BLaER1 treated with 17β-estradiol and CSF1 and Interleukin-3, amounts not matched to agents 10 nM and 100 nM (cell line): ENCODE data around the gene WDR17.
A peak's percentile ranks its signal among the peaks of the same experiment; 100 is the strongest.

Experiments used
- H3K27ac ChIP-seq, 11 experiments: shearing (Covaris generic); formaldehyde crosslinking; 2 replicates each; pipeline ENCODE4 v1.8.1; 2022
- H3K27me3 ChIP-seq, 11 experiments: shearing (Covaris generic); formaldehyde crosslinking; 2 replicates each; pipeline ENCODE4 v1.8.1; 2022
- H3K36me3 ChIP-seq, 11 experiments: shearing (Covaris generic); formaldehyde crosslinking; 2 replicates each; pipeline ENCODE4 v1.8.1; 2022
- H3K4me1 ChIP-seq, 10 experiments: shearing (Covaris generic); formaldehyde crosslinking; 2 replicates each; pipeline ENCODE4 v1.8.1; 2022
- H3K4me2 ChIP-seq, 11 experiments: shearing (Covaris generic); formaldehyde crosslinking; 2 replicates each; pipeline ENCODE4 v1.8.1; 2022
- H3K4me3 ChIP-seq, 10 experiments: shearing (Covaris generic); formaldehyde crosslinking; 2 replicates each; pipeline ENCODE4 v1.8.1; 2022
- H3K9ac ChIP-seq, 11 experiments: shearing (Covaris generic); formaldehyde crosslinking; 2 replicates each; pipeline ENCODE4 v1.8.1; 2022
- H3K9me3 ChIP-seq, 11 experiments: shearing (Covaris generic); formaldehyde crosslinking; replicated peaks in 1 of 11; 2 replicates each; pipeline ENCODE4 v1.8.1; 2022
- H4K20me1 ChIP-seq, 11 experiments: shearing (Covaris generic); formaldehyde crosslinking; 2 replicates each; pipeline ENCODE4 v1.8.1; 2022
- Cebpa-rat ChIP-seq, 11 experiments: shearing (Covaris generic); IDR thresholded peaks; 2 replicates each; pipeline ENCODE4 v1.8.1; 2022

WDR17 gene

DNA sequence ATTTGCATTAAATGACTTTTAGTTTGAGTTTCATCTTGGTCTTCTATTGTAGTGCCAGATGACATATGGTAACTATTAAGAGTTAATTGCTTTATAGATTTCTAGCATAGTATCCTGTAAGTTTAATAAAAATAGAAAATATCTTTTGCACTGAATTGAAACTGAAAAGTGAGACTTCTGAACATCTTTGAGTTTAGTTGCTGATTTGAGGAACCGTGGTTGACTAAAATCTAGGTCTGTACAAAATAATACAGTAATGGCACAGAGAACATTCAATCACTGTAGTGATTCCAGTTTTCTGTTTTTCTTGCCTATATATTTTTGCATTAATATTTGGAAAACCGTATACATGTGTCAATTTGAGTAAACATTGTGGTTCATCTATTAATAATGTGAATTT, 69.0 kb downstream of the WDR17 start:
- no peak for TF ChIP-seq Cebpa-rat (IDR thresholded peaks at IDR 0.05)
- Histone ChIP-seq H3K36me3 (no peaks in the 10 kb centered on the region), H4K20me1 (no peaks in the 10 kb centered on the region), H3K27ac (no peak overlapping the region), H3K9ac (no peak overlapping the region), H3K4me3 (no peak overlapping the region), H3K9me3 (no peaks in the 10 kb centered on the region), H3K27me3 (no peaks in the 10 kb centered on the region), H3K4me1 (no peaks in the 10 kb centered on the region), H3K4me2 (no peak overlapping the region)

DNA sequence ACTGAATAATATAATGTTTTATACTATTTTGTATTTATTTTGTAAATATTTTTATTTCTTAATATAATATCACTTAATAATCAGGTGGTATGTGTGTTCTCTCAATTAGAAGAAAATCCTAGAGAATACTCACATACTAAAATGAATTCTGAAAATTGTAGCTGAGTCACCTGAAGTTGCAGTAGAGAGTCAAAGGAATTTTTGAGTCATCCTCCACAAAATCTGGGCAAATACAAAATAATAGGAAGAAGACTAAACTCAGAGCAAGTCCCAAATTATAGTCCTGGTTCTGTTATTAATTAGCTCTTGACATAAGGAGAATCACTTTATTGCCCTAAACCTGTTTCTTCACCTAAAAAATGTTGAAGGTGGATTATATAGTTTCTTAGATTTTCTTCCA, 72.0 kb downstream of the WDR17 start:
- H3K4me3 ChIP-seq: no peak overlapping the region
- H3K4me1 ChIP-seq: no peaks in the 10 kb centered on the region
- TF ChIP-seq Cebpa-rat (IDR thresholded peaks at IDR 0.05): no peak
- H3K27me3 ChIP-seq: no peaks in the 10 kb centered on the region
- H3K9me3 ChIP-seq: no peaks in the 10 kb centered on the region
- no peaks in the 10 kb centered on the region for H4K20me1 ChIP-seq
- H3K36me3 ChIP-seq: no peaks in the 10 kb centered on the region
- no peak overlapping the region for H3K9ac ChIP-seq
- H3K27ac ChIP-seq: no peak overlapping the region
- H3K4me2 ChIP-seq: no peak overlapping the region

DNA sequence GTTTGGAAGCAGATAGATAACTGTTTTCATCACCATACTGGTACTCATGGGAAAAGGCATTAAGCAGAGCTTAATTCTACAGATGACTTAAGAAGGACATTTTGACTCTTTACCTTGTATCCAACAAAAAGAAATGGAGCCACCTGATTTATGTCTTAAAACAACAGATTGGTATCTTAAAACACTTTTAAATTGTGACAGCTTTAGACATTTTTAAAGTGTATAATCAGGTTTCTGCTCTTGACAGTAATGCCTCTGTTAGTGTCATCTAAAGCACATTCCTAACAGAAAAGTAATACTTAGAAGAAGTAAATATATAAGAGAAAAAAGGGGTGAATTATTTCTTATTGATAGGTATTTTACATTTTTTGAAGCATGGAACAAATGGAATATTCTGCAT, 73.9 kb downstream of the WDR17 start:
- H3K4me1 ChIP-seq: no peaks in the 10 kb centered on the region
- H3K9ac ChIP-seq: no peak overlapping the region
- no peak for TF ChIP-seq Cebpa-rat (IDR thresholded peaks at IDR 0.05)
- H3K27me3 ChIP-seq: no peaks in the 10 kb centered on the region
- no peak overlapping the region for H3K4me2 ChIP-seq
- no peaks in the 10 kb centered on the region for H3K36me3 ChIP-seq
- H3K4me3 ChIP-seq: no peak overlapping the region
- H3K9me3 ChIP-seq: no peaks in the 10 kb centered on the region
- no peak overlapping the region for H3K27ac ChIP-seq
- H4K20me1 ChIP-seq: no peaks in the 10 kb centered on the region

DNA sequence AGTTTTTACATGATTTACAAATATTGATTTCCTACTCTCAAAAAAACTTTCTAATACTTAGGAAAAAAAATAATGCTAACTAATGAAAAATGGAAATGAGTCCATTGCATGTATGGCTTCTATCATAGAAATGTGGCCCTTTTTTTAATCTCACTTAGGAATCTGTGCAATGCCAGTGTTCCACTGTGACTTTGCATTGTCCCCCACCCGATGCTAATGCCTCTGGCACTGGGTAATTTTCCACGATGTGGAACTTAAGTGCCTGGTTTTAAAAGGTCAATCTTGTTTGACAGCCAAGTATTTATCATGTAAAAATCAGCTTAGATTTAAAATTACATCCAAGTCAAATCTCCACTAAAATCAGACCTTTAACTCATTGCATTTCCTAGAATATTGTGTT, 76.6 kb downstream of the WDR17 start:
- no peak overlapping the region for H3K4me2 ChIP-seq
- no peaks in the 10 kb centered on the region for H4K20me1 ChIP-seq

DNA sequence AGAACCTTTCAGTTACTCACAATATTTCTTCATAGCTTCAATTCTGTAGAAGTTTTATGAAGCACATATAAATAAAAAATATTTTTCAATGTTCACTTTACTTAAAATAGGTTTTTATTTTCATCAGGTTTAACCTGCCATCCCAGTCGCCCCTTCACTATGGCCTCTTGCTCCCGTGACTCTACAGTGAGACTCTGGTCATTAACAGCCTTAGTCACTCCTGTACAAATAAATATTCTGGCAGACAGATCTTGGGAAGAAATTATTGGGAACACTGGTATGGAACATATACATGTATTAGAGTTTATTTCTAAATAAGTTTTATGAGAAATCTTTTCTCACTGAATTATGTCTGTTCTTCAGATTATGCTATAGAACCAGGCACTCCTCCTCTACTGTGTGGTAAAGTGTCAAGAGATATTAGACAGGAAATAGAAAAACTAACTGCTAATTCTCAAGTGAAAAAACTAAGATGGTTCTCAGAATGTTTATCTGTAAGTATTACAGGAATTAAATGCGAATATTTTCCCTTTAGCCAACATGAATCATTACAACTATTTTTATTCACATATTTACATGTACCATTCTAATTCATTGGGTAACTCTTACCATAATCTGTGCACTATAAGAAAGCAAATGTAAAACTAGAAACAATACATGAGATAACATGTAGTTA, 84.2 kb downstream of the WDR17 start:
- Histone ChIP-seq H3K27ac (no peak overlapping the region), H3K4me2 (no peak overlapping the region), H3K4me1 (peaks cover 0 to 10% (median 4%) of the 10 kb centered on the region in 10 experiments; a peak in 7 of 20 replicates), H4K20me1 (no peaks in the 10 kb centered on the region), H3K9me3 (no peaks in the 10 kb centered on the region), H3K9ac (no peak overlapping the region), H3K36me3 (no peaks in the 10 kb centered on the region), H3K27me3 (no peaks in the 10 kb centered on the region), H3K4me3 (no peak overlapping the region)
- TF ChIP-seq Cebpa-rat (IDR thresholded peaks at IDR 0.05): no peak

More for the DNA sequence above, 76.6 kb downstream of the WDR17 start:
- no peaks in the 10 kb centered on the region for H3K36me3 ChIP-seq
- TF ChIP-seq Cebpa-rat (IDR thresholded peaks at IDR 0.05): no peak
- H3K4me3 ChIP-seq: no peak overlapping the region
- H3K9ac ChIP-seq: no peak overlapping the region
- no peak overlapping the region for H3K27ac ChIP-seq
- no peaks in the 10 kb centered on the region for H3K9me3 ChIP-seq
- no peaks in the 10 kb centered on the region for H3K27me3 ChIP-seq
- no peaks in the 10 kb centered on the region for H3K4me1 ChIP-seq

DNA sequence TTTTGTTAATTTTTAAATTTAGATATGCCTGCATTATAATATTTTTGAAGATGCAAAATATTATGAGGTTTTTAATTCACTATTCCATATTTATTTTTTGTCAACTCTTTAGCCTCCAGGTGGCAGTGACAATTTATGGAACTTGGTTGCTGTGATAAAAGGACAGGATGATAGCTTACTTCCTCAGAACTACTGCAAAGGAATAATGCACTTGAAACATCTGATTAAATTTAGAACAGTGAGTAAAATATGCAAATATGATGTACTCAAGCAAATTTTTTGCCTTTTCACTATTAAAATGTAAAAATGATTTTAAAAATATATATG, 84.7 kb downstream of the WDR17 start:
- no peak overlapping the region for H3K4me2 ChIP-seq
- no peak overlapping the region for H3K4me3 ChIP-seq

DNA sequence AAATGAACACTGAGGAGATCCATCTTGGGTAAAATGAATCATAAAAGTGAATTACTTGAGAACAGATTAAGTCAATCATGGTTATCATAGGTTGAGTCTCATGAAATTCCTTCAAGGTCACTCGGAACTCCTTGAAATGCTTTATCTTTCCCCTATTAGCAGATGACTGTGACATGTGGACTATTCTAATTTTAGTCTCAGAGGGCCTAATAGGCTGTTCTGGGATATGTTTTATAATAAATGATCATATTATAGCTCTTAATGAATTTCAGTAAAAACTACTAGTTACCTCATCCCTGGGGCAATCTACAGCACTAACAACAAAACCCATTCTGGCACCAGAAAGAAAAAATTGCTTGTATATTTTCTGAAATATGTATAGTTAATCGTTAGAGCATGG, 85.1 kb downstream of the WDR17 start:
- TF ChIP-seq Cebpa-rat (IDR thresholded peaks at IDR 0.05): no peak
- no peak overlapping the region for H3K27ac ChIP-seq
- H3K4me2 ChIP-seq: peak overlapping the region in 1 of 11 experiments; percentile 3; a peak in 3 of 22 replicates
- no peaks in the 10 kb centered on the region for H3K9me3 ChIP-seq
- no peaks in the 10 kb centered on the region for H4K20me1 ChIP-seq
- peaks cover 0 to 10% (median 4%) of the 10 kb centered on the region in 10 experiments; a peak in 7 of 20 replicates for H3K4me1 ChIP-seq
- no peaks in the 10 kb centered on the region for H3K36me3 ChIP-seq
- no peaks in the 10 kb centered on the region for H3K27me3 ChIP-seq
- H3K4me3 ChIP-seq: no peak overlapping the region
- no peak overlapping the region for H3K9ac ChIP-seq

More for the DNA sequence above, 84.7 kb downstream of the WDR17 start:
- Histone ChIP-seq H3K9me3 (no peaks in the 10 kb centered on the region), H3K27ac (no peak overlapping the region), H3K4me1 (peaks cover 0 to 10% (median 4%) of the 10 kb centered on the region in 10 experiments; a peak in 7 of 20 replicates), H4K20me1 (no peaks in the 10 kb centered on the region), H3K36me3 (no peaks in the 10 kb centered on the region), H3K9ac (no peak overlapping the region), H3K27me3 (no peaks in the 10 kb centered on the region)
- TF ChIP-seq Cebpa-rat (IDR thresholded peaks at IDR 0.05): no peak

DNA sequence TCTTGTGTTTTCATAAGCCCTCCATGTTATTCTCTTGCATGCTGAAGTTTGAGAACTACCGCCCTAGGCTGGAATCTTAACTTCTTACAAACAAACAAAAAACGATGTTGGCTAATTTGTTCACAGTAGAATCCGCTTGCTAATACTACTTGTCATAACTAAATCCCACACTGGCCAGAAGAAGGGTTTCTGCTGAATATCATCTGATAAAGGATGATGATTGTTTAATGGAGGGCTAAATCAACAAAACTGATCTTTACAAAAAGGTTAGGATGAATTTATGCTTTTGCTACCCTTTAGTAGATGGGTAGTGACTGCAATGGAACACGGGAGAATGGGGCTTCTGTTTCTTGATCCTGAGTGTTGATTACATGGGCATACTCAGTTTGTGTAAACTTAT, 87.5 kb downstream of the WDR17 start:
- no peak overlapping the region for H3K4me3 ChIP-seq
- no peak for TF ChIP-seq Cebpa-rat (IDR thresholded peaks at IDR 0.05)
- H4K20me1 ChIP-seq: no peaks in the 10 kb centered on the region
- H3K9ac ChIP-seq: no peak overlapping the region
- H3K4me1 ChIP-seq: peaks cover 0 to 10% (median 4%) of the 10 kb centered on the region in 10 experiments; a peak in 7 of 20 replicates
- H3K27me3 ChIP-seq: no peaks in the 10 kb centered on the region
- H3K4me2 ChIP-seq: no peak overlapping the region
- no peaks in the 10 kb centered on the region for H3K36me3 ChIP-seq
- no peak overlapping the region for H3K27ac ChIP-seq
- H3K9me3 ChIP-seq: no peaks in the 10 kb centered on the region

DNA sequence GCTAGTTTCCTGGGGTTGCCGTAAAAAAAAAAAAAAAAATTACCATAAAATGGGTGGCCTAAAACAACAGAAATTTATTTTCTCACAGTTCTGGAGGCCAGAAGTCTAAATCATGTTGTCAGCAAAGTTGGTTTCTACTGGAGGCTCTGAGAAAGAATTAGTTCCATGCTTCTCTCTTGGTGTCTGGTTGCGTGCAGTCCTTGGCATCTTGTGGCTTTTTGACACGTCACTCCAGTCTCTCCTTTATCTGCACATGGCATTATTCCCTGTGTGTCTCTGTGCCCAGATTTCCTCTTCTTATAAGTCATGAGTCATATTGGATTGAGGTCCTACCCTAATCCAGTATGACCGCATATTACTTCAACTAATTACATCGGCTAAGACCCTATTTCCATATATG, 91.0 kb downstream of the WDR17 start:
- Histone ChIP-seq H3K36me3 (no peaks in the 10 kb centered on the region), H3K4me1 (no peaks in the 10 kb centered on the region), H4K20me1 (no peaks in the 10 kb centered on the region), H3K27me3 (no peaks in the 10 kb centered on the region), H3K27ac (no peak overlapping the region), H3K9me3 (no peaks in the 10 kb centered on the region), H3K9ac (no peak overlapping the region), H3K4me2 (no peak overlapping the region), H3K4me3 (no peak overlapping the region)
- no peak for TF ChIP-seq Cebpa-rat (IDR thresholded peaks at IDR 0.05)

DNA sequence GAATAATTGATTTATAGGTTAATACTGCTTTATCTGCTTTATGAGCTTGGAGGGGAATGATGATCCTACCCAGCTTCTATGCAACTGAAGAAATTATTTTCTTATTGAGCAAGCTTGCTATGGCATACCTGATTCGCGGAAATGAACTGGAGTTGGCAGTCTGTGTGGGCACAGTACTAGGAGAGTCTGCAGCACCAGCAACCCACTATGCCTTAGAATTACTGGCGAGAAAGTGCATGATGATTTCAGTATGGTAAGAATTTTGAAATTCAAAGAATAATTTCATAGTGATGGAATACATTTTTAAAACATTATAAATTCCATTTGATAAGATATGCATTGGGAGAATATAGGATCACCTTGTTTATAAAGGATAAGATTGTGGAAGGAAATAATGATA, 97.4 kb downstream of the WDR17 start:
- Histone ChIP-seq H4K20me1 (no peaks in the 10 kb centered on the region), H3K9me3 (no peaks in the 10 kb centered on the region), H3K9ac (no peak overlapping the region), H3K4me2 (no peak overlapping the region), H3K36me3 (no peaks in the 10 kb centered on the region), H3K4me3 (no peak overlapping the region), H3K27ac (no peak overlapping the region), H3K4me1 (no peaks in the 10 kb centered on the region), H3K27me3 (no peaks in the 10 kb centered on the region)
- no peak for TF ChIP-seq Cebpa-rat (IDR thresholded peaks at IDR 0.05)
